DOHH2 (cell line): ENCODE results near the gene CLEC20A.

ENCODE experiments used
- EZH2phosphoT487 ChIP-seq: fragments of 200-600 bp; sonication (generic); IDR thresholded peaks from 2 replicates; pipeline ENCODE4 v1.6.1; 2017; ENCODE audit warnings: borderline replicate concordance, mild to moderate bottlenecking, antibody characterized with exemption, low read length, moderate library complexity, mixed read lengths
- TF ChIP-seq, protein P1 (sequence below): fragments of 200-600 bp; sonication (generic); IDR thresholded peaks from one replicate; pipeline ENCODE4 v1.5.1; 2014; ENCODE audit warnings: antibody characterized with exemption, mild to moderate bottlenecking, low read depth, low read length; ENCODE audit not compliant: poor library complexity, severe bottlenecking

DNA sequence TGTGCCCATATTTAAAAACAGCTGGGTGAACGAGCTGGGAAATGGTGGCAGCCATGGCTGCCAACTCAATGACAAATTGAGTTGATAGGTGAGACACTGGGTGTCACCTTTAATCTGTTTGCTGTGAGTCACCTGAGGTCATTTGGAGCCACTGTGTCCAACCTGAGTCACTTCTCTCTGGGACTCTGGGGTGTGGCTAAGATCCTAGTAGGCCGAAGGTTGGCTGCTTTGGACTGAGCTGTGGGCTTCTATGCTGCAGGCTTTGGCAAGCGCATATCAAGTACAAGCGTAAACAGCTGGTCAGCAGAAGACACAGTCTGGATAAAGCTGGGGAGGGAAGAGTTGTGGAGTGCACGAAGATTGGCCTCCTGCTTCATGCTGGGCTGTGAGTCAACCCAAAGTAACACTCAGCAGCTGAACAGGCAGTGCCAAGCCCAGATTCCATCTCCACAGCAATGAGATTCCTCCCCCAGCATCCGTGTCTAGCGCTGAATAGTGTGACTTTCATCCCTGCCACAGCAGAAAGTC lies 40.1 kb upstream of the CLEC20A start:
- TF ChIP-seq, protein P1, sequence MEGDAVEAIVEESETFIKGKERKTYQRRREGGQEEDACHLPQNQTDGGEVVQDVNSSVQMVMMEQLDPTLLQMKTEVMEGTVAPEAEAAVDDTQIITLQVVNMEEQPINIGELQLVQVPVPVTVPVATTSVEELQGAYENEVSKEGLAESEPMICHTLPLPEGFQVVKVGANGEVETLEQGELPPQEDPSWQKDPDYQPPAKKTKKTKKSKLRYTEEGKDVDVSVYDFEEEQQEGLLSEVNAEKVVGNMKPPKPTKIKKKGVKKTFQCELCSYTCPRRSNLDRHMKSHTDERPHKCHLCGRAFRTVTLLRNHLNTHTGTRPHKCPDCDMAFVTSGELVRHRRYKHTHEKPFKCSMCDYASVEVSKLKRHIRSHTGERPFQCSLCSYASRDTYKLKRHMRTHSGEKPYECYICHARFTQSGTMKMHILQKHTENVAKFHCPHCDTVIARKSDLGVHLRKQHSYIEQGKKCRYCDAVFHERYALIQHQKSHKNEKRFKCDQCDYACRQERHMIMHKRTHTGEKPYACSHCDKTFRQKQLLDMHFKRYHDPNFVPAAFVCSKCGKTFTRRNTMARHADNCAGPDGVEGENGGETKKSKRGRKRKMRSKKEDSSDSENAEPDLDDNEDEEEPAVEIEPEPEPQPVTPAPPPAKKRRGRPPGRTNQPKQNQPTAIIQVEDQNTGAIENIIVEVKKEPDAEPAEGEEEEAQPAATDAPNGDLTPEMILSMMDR, result no peak
- no peak for TF ChIP-seq EZH2phosphoT487
